Lung microvascular endothelial cell (primary cell): ENCODE measurements around the gene PGD. TPM values are rescaled to one million over a fixed set of nuclear protein-coding genes. Genes with fewer than 3 reads are reported as not detected.
"Not testable (repeated sequence)": the region's sequence is repeated elsewhere in the genome, so short reads cannot be mapped to it uniquely, and the experiment has no call there.

Experiments
- DNase-seq, 2 donors: peaks; one replicate each; pipeline versions ENCODE4 v3.0.0 to v3.0.0-alpha.2; 2010; ENCODE audit warnings: low read depth in 2 of 2
- total RNA-seq: library from RNA; depleted of rRNA; stranded (reverse); fragments of >200 nt; gene quantifications from 2 replicates; pipeline ENCODE4 v1.2.1, GENCODE V29; 2014

The PGD gene
- total RNA-seq, 1 donor from 2014 or later = 50.6 TPM

DNA sequence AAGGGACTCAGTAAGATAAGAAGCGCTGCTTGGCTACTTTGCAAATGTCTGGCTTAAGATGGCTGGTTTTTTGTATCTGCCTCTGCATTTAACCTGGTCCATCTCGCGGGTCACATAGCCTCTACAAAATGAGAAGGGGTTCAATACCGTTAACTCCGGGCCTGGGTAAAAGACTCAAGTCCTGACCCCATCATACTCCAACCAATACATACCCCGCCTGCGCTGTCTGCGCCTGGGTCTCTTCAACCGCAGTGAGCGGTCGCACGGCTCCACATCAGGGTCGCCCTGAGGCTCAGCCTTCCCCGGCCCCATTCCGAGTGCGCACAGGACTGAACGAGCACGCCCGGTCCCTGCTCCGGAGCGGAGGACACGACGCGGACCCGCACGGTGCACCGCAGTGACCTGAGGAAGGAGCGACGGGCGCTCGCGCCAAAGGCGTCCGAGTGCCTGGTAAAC, 558 bp upstream of the PGD start:
- DNase-seq = no peak

DNA sequence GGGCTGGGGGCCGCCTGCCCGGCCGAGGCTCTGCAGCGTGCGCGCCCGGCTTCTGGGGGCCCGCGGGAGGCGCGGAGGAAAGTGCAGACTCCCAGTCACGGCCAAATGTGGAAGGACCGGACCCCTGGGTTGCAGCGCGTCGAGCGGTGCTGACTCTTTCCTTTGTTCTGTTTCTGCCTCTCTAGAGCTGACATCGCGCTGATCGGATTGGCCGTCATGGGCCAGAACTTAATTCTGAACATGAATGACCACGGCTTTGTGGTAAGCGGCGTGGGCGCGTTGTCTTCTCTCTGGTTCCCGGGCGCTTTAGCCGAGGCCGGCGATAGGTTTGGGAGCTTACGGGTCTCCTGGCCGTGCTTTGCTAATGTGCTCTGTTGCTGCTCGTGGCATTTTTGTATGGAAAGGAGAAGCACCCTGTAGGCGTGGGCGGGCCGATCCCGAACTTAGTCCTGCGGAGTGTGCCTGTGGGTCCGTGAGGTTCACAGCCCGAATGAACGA, 629 bp downstream of the PGD start:
- DNase-seq = peak; percentile 55 to 59

DNA sequence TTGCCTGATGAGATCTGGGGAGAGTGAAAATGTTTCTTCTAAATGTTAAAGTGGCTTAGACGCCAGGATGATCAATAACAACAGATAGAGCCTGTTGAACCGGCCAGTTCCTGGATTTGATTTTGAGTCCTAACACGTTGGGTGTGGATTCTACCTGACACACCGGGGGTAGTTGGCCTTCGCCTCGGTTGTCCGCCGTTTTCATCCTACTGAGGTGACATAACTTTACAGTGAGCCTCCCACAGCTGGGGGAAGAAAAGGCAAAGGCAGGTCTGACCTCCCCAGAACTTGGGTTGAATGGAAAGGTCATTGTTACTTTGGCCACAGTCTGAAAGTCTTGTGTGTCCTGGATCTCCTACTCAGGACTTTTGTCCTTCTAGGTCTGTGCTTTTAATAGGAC, 1.1 kb downstream of the PGD start:
- DNase-seq = no peak

DNA sequence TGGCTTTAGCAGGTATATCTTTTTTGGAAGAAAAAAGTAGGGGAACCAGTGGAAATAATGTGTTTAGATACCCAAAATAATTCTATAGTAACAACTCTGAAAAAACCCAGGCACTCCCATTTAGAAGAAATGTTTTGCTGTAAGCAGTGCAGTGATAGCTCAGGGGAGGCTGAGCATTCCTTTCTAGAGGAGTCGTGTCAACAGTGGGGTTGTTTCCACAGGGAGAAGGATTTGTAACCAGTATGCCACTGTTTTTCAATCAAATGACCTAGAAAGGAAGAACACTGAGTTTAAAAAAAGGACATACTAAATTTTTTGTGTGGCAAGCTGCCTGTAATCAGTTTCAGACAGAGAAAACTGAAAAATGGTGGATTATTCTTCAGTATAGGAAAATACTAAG, 2.4 kb downstream of the PGD start:
- DNase-seq = peak in 1 of 2 donors; percentile 35

DNA sequence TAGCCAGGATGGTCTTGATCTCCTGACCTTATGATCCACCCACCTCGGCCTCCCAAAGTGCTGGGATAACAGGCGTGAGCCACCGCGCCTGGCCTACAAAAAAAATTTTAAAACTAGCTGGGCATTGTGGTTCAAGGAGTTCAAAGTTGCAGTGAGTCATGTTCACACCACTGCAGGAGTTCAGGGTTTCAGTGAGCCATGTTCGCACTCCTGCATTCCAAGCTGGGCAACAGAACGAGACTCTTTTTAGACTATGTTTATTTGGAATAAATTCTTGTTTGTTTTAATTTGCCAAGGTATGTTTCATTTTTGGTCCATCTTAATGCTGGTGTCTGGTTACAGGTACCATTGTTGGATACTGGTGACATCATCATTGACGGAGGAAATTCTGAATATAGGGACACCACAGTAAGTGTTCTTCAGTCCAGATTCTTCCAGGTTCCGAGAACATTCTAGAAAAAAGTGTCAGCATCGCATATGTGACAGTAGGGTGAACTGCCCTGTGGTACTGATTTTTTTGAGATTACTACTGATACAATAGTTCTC, 3.9 kb downstream of the PGD start:
- peak in 1 of 2 donors; percentile 61 for DNase-seq

DNA sequence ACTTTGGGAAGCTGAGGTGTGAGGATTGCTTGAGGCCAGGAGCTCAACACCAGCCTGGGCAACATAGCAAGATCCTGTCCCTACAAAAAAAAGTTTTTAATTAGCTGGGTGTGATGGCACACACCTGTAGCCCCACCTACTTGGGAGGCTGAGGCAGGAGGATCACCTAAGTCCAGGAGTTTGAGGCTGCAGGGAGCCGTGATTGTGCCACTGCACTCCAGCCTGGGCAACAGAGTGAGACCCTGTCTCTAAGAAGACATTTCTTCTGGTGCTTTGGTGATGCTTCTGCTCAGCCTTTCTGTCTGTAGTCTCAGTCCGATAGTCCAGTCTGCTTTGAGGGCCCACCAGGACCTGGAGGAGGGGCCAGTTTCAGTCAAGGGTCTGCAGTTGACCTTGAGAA, 8.3 kb downstream of the PGD start:
- no peak for DNase-seq

GRCh38 chr1:10415211-10415930, 16.5 kb downstream of the PGD start:
- peak; percentile 25 to 97 for DNase-seq

DNA sequence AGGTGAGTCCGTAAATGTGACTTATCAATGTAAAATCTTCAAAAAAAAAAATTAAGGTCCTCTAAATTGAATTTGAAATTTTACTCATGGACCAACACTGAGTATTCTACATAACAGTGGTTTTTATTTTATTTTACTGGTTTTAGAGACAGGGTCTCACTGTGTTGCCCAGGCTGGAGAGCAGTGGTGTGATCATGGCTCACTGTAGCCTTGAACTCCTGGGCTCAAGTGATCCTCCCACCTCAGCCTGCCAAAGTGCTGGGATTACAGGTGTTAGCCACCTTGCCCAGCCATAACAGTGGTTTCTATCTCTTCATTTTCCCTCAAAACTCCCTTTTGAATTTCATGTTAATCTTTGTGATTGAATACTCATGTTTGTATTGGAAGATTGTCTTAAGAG, 17.1 kb downstream of the PGD start:
- DNase-seq = not testable (repeated sequence)

DNA sequence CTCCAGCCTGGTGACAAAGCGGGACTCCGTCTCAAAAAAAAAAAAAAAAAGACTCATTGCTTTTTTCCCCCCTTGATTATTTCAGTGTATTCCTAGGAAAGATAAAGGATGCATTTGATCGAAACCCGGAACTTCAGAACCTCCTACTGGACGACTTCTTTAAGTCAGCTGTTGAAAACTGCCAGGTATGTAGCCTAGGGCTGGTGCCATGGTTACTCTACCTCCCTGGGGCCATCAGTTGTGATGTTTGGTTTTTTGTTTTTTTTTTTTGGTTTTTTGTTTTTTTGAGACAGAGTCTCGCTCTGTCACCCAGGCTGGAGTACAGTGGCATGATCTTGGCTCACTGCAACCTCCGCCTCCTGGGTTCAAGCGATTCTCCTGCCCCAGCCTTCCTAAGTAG, 19.9 kb downstream of the PGD start:
- not testable (repeated sequence) for DNase-seq

DNA sequence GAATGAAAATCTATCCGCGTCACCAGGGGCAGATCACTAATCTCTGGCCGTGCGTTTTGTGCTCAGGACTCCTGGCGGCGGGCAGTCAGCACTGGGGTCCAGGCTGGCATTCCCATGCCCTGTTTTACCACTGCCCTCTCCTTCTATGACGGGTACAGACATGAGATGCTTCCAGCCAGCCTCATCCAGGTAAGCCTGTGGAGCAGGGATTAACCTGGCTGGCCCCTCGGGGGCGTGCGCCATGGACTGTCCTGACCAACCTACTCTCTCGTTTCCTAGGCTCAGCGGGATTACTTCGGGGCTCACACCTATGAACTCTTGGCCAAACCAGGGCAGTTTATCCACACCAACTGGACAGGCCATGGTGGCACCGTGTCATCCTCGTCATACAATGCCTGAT, 20.5 kb downstream of the PGD start:
- no peak for DNase-seq

DNA sequence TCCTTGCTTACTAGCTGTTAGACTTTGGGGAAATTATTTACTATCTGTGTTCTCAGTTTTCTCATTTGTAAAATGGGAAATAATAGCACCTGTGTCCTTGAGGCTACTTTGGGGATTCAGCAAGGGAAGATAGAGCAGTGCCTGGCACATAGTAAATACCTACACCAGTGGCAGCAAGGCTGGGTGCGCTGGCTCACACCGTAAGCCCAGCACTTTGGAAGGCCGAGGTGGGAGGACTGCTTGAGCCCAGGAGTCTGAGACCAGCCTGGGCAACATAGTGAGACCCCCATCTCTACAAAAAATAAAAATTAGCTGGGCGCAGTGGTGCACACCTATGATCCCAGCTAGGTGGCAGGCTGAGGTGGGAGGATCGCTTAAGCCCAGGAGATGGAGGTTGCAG, 22.8 kb downstream of the PGD start:
- no peak for DNase-seq

DNA sequence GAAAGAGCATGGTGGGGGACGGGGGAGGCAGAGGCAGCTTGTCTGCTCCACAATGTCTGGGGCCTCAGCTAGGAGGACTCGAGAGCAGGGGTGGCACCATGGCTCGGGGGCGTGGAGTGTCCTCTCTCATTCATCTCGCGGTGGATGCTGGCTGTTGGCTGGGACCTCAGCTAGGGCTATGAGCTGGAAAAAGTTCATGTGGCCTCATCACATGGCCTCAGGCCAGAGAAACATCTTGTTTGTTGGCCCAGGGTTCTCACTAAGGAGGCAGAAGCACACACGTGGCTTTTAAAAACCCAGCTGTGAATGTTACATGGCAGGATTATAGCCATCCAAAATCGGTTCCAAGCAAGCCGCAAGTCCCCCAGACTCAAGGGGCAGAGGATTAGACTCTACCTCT, 25.2 kb downstream of the PGD start:
- DNase-seq = no peak

DNA sequence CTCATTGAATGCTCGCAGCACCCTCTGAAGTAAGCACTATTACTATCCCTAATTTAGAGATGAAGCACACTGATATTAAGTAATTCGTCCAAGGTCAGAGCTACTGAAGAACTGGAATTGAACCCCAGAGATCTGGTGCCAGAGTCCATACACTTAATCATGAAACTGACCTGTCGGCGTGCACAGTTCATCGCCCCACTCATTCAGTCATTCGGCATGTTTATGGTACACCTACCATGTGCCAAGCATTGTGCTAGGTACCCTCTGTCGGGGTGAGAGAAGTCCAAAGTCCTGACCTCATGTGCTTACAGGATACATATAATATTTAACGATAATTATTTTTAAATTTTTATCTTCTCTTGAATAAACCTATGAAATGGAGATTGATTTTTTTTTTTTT, 25.8 kb downstream of the PGD start:
- DNase-seq = no peak

DNA sequence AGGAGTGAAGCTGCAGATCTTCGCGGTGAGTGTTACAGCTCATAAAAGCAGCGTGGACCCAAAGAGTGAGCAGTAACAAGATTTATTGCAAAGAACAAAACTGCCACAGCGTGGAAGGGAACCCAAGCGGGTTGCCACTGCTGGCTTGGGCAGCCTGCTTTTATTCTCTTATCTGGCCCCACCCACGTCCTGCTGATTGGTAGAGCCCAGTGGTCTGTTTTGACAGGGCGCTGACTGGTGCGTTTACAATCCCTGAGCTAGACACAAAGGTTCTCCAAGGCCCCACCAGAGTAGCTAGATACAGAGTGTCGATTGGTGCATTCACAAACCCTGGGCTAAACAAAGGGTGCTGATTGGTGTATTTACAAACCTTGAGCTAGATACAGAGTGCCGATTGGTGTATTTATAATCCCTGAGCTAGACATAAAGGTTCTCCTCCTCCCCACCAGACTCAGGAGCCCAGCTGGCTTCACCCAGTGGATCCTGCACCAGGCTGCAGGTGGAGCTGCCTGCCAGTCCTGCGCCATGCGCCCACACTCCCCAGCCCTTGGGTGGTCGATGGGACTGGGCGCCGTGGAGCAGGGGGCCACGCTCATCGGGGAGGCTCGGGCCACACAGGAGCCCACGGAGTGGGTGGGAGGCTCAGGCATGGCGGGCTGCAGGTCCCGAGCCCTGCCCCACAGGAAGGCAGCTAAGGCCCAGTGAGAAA, 27.1 kb downstream of the PGD start:
- DNase-seq = not testable (repeated sequence)

- DNase-seq = not testable (repeated sequence)
Observed at GRCh38 chr1:10426535-10426848, 27.6 kb downstream of the PGD start.

GRCh38 chr1:10428984-10429383, 30.1 kb downstream of the PGD start:
- DNase-seq = no peak

- peak; percentile 73 to 96 for DNase-seq
Observed at GRCh38 chr1:10429868-10430215, 31.0 kb downstream of the PGD start.

- peak; percentile 87 to 90 for DNase-seq
Observed at GRCh38 chr1:10430216-10431069, 31.6 kb downstream of the PGD start, which contains the start of gene CENPS. CENPS (plus strand) TSS chr1:10430433; CDS start chr1:10430518, 85 bp downstream.

- no peak for DNase-seq
Observed at GRCh38 chr1:10431070-10431730, 32.3 kb downstream of the PGD start.

DNA sequence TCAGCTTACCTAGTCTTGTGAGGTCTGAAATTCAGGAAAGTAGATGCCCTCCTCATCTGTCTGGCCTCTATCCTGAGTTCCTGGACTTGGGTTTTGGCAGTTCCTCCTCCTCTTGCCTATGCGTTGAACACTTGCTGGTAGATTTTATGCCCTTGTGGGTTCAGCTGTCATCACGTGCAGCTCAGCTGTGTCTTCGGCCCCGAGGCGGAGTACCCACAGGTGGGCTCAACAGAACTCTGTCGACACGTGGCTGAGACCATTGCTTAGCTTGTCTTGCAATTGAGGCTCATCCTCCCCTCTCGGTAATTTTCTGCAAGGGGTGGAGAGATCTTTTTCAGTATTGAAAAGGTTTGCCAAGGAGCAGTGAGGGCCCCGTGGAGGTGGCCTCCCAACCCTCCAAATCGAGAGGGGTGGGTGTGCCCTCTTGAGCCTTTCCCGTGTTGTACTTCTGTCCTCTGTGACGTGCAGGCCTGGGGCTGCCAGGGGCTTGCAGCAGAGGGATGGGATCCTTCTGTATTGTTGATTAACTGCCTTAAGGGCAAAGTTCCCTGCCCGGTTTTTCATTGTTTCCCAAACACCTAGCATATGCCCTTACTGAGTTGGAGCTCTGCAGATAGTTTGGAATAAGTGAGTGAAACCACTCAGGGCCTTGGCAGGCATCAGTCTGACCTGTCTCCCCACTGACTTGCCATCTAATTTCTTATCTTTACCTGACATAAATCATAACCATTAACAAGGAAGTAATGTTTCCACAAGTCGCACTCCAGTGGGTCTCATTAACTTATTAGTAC, 34.2 kb downstream of the PGD start:
- DNase-seq = no peak
